HEK293 (cell line): Measurements from ENCODE around the gene NONO.
"Not testable (repeated sequence)": the region's sequence is repeated elsewhere in the genome, so short reads cannot be mapped to it uniquely, and the experiment has no call there.

Experiments
- CTCF ChIA-PET: fragments of 350-600 bp; formaldehyde crosslinking; extraction: SDS; loops from one replicate; lab custom pipeline; 2021; ENCODE audit warnings: antibody characterized with exemption; lab: Yijun Ruan, JAX
- POLR2A ChIA-PET: fragments of 300-600 bp; formaldehyde crosslinking; extraction: SDS; loops from one replicate; lab custom pipeline; 2020; ENCODE audit warnings: antibody characterized with exemption, inconsistent platforms; lab: Yijun Ruan, JAX
- H3K27ac ChIP-seq: fragments of 200-500 bp; sonication (Bioruptor generic); 2 replicates; pipeline ENCODE4 v1.5.1; 2014; ENCODE audit warnings: low read depth, low read length, control low read depth, inconsistent platforms; ENCODE audit errors: extremely low read depth
- H3K36me3 ChIP-seq, 2 experiments: fragments of 200-500 bp in 1 of 2; sonication (Bioruptor generic) in 1 of 2; 1 replicate in 1 of 2; 2 replicates in 1 of 2; pipeline ENCODE4 v1.5.1; 2014 to 2017; ENCODE audit warnings: inconsistent platforms in 2 of 2, low read length in 2 of 2; ENCODE audit not compliant: control insufficient read depth in 2 of 2, insufficient read depth in 1 of 2
- H3K4me1 ChIP-seq: fragments of 200-500 bp; sonication (Bioruptor generic); 2 replicates; pipeline ENCODE4 v1.5.1; 2014; ENCODE audit warnings: mild to moderate bottlenecking, low read length, inconsistent platforms; ENCODE audit not compliant: control insufficient read depth, insufficient read depth
- H3K4me3 ChIP-seq: 2 replicates; pipeline ENCODE4 v1.5.1; 2011; ENCODE audit warnings: low read depth, mild to moderate bottlenecking, control low read depth, low read length, moderate library complexity
- H3K9me3 ChIP-seq: fragments of 200-500 bp; sonication (Bioruptor generic); 2 replicates; pipeline ENCODE4 v1.5.1; 2014; ENCODE audit warnings: low read depth, low read length, inconsistent platforms; ENCODE audit not compliant: control insufficient read depth, insufficient read depth
- HOXC10 ChIP-seq: sonication (generic); formaldehyde crosslinking; IDR thresholded peaks from 2 replicates; pipeline ENCODE4 v1.8.1; 2023; ENCODE audit warnings: mild to moderate bottlenecking, missing genetic modification reagents
- KLF16 ChIP-seq: fragments of 450-650 bp; formaldehyde crosslinking; IDR thresholded peaks from 2 replicates; pipeline ENCODE4 v1.5.1; 2017; ENCODE audit warnings: missing biosample characterization, missing genetic modification characterization
- KLF9 ChIP-seq: fragments of 450-650 bp; formaldehyde crosslinking; IDR thresholded peaks from 2 replicates; pipeline ENCODE4 v1.5.1; 2016; ENCODE audit warnings: missing biosample characterization, missing genetic modification characterization, low read depth
- ZNF792 ChIP-seq: fragments of 450-650 bp; formaldehyde crosslinking; IDR thresholded peaks from 2 replicates; pipeline ENCODE4 v1.5.1; 2016; ENCODE audit warnings: missing biosample characterization, missing genetic modification characterization
- ZSCAN23 ChIP-seq: fragments of 450-650 bp; formaldehyde crosslinking; IDR thresholded peaks from 2 replicates; pipeline ENCODE4 v1.5.1; 2016; ENCODE audit warnings: missing biosample characterization, missing genetic modification characterization
- TF ChIP-seq, protein P1 (sequence below): fragments of 450-650 bp; formaldehyde crosslinking; IDR thresholded peaks from 2 replicates; pipeline ENCODE4 v1.5.1; 2016; ENCODE audit warnings: missing biosample characterization, missing genetic modification characterization, borderline replicate concordance
- TF ChIP-seq, protein P2 (sequence below): fragments of 450-650 bp; formaldehyde crosslinking; IDR thresholded peaks from 2 replicates; pipeline ENCODE4 v1.5.1; 2017; ENCODE audit warnings: missing biosample characterization, missing genetic modification characterization

The NONO gene

DNA sequence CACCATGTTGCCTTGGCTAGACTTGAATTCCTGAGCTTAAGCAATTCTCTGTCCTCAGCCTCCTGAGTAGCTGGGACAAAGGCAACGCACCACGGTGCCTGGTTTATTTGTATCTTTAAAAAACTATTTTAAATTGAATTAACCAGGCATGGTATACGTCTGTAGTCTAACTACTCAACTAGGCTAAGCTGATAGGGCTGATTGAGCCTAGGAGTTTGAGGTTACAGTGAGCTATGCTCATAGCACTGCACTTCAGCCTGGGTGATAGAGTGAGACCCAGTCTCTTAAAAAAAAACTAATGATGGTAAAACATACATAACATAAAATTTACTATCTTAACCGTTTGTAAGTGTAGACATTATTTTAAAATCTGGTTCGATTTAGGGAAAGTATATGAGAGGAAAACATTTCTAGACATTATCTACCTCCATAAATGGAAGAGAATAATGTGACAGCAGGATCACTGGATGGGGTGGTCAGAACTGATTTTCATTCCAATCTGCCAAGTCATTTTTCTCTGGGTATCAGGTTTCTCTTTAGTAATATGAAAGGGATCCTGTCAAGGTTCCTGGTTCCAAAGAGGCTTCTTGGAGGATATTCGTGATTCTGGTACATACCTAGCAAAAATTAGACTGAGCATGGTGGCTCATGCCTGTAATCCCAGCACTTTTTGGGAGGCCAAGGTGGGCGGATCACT, 9.4 kb downstream of the NONO start (continued):
- TF ChIP-seq, protein P1, sequence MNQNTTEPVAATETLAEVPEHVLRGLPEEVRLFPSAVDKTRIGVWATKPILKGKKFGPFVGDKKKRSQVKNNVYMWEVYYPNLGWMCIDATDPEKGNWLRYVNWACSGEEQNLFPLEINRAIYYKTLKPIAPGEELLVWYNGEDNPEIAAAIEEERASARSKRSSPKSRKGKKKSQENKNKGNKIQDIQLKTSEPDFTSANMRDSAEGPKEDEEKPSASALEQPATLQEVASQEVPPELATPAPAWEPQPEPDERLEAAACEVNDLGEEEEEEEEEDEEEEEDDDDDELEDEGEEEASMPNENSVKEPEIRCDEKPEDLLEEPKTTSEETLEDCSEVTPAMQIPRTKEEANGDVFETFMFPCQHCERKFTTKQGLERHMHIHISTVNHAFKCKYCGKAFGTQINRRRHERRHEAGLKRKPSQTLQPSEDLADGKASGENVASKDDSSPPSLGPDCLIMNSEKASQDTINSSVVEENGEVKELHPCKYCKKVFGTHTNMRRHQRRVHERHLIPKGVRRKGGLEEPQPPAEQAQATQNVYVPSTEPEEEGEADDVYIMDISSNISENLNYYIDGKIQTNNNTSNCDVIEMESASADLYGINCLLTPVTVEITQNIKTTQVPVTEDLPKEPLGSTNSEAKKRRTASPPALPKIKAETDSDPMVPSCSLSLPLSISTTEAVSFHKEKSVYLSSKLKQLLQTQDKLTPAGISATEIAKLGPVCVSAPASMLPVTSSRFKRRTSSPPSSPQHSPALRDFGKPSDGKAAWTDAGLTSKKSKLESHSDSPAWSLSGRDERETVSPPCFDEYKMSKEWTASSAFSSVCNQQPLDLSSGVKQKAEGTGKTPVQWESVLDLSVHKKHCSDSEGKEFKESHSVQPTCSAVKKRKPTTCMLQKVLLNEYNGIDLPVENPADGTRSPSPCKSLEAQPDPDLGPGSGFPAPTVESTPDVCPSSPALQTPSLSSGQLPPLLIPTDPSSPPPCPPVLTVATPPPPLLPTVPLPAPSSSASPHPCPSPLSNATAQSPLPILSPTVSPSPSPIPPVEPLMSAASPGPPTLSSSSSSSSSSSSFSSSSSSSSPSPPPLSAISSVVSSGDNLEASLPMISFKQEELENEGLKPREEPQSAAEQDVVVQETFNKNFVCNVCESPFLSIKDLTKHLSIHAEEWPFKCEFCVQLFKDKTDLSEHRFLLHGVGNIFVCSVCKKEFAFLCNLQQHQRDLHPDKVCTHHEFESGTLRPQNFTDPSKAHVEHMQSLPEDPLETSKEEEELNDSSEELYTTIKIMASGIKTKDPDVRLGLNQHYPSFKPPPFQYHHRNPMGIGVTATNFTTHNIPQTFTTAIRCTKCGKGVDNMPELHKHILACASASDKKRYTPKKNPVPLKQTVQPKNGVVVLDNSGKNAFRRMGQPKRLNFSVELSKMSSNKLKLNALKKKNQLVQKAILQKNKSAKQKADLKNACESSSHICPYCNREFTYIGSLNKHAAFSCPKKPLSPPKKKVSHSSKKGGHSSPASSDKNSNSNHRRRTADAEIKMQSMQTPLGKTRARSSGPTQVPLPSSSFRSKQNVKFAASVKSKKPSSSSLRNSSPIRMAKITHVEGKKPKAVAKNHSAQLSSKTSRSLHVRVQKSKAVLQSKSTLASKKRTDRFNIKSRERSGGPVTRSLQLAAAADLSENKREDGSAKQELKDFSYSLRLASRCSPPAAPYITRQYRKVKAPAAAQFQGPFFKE (tag by site-specific recombination): no peak

DNA sequence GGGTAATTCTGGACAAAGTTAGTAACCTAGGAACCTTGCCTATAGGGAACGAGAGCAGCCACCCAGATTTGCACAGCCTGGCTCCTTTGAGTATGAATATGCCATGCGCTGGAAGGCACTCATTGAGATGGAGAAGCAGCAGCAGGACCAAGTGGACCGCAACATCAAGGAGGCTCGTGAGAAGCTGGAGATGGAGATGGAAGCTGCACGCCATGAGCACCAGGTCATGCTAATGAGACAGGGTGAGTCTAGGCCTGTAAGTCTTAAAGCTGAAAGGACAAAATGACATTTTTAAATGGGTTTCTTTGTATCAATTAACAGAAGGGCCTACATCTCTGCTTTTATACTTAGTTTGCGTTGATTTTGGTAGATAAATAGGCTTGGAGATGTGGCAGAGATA, 13.4 kb downstream of the NONO start:
- Histone ChIP-seq H3K4me3 (no peak overlapping the region), H3K27ac (no peak overlapping the region), H3K4me1 (no peaks in the 10 kb centered on the region), H3K36me3 (peaks cover 57 to 88% of the 10 kb centered on the region in 2 experiments), H3K9me3 (no peaks in the 10 kb centered on the region)
- POLR2A ChIA-PET: interaction anchor here (1.0 to 2.3 kb wide), 2 partner anchors 13 to 70 kb away, joined by 5 to 9 read pairs; partner anchors contain the start of genes NONO and TAF1
- TF ChIP-seq KLF16 (no peak), HOXC10 (no peak), ZSCAN23 (no peak)
- CTCF ChIA-PET: no interaction called here

DNA sequence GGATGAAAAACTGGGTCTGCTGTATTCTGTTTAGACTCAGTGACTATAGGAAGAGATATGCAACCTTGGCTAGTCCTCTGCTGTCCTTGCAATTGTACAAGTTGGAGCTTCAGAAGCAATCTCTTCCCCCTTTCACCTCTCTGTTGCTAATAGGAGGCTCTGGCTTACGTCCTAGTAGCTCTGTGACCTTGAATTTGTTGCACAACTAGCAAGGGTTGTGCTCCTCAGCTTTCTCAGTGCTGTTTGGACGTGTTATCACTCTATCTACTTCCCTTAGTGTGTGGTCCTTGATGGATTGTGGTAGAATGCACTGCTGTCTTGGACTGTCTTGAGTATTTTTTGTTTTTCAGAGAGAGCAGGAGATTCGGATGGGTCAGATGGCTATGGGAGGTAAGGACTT, 14.7 kb downstream of the NONO start:
- no peaks in the 10 kb centered on the region for H3K4me1 ChIP-seq
- no peak for TF ChIP-seq ZNF792
- TF ChIP-seq, protein P2, sequence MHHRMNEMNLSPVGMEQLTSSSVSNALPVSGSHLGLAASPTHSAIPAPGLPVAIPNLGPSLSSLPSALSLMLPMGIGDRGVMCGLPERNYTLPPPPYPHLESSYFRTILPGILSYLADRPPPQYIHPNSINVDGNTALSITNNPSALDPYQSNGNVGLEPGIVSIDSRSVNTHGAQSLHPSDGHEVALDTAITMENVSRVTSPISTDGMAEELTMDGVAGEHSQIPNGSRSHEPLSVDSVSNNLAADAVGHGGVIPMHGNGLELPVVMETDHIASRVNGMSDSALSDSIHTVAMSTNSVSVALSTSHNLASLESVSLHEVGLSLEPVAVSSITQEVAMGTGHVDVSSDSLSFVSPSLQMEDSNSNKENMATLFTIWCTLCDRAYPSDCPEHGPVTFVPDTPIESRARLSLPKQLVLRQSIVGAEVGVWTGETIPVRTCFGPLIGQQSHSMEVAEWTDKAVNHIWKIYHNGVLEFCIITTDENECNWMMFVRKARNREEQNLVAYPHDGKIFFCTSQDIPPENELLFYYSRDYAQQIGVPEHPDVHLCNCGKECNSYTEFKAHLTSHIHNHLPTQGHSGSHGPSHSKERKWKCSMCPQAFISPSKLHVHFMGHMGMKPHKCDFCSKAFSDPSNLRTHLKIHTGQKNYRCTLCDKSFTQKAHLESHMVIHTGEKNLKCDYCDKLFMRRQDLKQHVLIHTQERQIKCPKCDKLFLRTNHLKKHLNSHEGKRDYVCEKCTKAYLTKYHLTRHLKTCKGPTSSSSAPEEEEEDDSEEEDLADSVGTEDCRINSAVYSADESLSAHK (tag by site-specific recombination): no peak
- TF ChIP-seq, all 188 proteins: peak for 0
- Histone ChIP-seq H3K4me3 (no peak overlapping the region), H3K27ac (no peak overlapping the region), H3K9me3 (no peaks in the 10 kb centered on the region), H3K36me3 (peaks cover 45 to 78% of the 10 kb centered on the region in 2 experiments)
- POLR2A ChIA-PET: interaction anchor here (0.6 to 2.3 kb wide), 2 partner anchors 10 to 14 kb away, joined by 5 to 9 read pairs; partner anchors contain the start of gene NONO
- CTCF ChIA-PET: no interaction called here

DNA sequence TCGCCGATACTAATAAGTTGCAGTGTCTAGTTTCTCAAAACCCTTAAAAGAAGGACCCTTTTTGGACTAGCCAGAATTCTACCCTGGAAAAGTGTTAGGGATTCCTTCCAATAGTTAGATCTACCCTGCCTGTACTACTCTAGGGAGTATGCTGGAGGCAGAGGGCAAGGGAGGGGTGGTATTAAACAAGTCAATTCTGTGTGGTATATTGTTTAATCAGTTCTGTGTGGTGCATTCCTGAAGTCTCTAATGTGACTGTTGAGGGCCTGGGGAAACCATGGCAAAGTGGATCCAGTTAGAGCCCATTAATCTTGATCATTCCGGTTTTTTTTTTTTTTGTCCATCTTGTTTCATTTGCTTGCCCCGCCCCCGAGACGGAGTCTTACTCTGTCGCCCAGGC, 16.6 kb downstream of the NONO start:
- H3K36me3 ChIP-seq: peaks cover 31 to 75% of the 10 kb centered on the region in 2 experiments
- ChIA-PET CTCF (interaction anchor here (0.8 kb wide), 1 partner anchor 12 kb away, joined by 3 read pairs; no protein-coding TSS in a partner anchor), POLR2A (interaction anchor here (3.1 kb wide), 1 partner anchor 17 kb away, joined by 19 read pairs; the partner anchor contains the start of gene NONO)
- H3K9me3 ChIP-seq, H3K4me1 ChIP-seq, H3K27ac ChIP-seq, H3K4me3 ChIP-seq: not testable (repeated sequence)
- TF ChIP-seq KLF9 (tag by site-specific recombination): 0 out of 2 replicates have a peak, but pooled peaks have one; percentile 23
